GM19351 (cell line): ENCODE measurements around the gene ISCA2.
"Not testable (repeated sequence)": the region's sequence is repeated elsewhere in the genome, so short reads cannot be mapped to it uniquely, and the experiment has no call there.

ENCODE experiments used
- ATAC-seq: cut with Tn5 transposase; IDR thresholded peaks from one replicate; pipeline ENCODE4 v1.9.1; 2021; ENCODE audit warnings: mild to moderate bottlenecking, moderate library complexity; ENCODE audit not compliant: unreplicated experiment

Gene ISCA2, protein sequence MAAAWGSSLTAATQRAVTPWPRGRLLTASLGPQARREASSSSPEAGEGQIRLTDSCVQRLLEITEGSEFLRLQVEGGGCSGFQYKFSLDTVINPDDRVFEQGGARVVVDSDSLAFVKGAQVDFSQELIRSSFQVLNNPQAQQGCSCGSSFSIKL

GRCh38 chr14:74493343-74494261 is at the start of gene ISCA2:
ISCA2 (plus strand) TSS chr14:74493765; CDS start chr14:74493775, 10 bp downstream.
- peak; percentile 83 for ATAC-seq

DNA sequence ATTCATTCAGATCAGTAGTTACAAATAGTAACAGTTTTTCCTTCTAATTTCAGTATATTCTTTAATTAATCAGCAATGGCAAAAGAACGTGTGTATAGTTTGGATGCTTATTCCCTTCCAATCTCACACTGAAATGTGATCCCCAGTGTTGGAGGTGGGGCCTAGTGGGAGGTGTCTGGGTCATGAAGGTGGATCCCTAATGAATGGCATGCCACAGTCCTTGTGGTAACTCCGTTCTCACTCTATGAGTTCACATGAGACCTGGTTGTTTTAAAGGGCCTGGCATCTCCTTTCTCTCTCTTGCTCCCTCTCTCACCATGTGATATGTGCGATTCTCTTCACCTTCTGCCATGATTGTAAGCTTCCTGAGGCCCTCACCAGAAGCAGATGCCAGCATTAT is 48.7 kb upstream of the ISCA2 start:
- ATAC-seq, result no peak

GRCh38 chr14:74454397-74454796 is 39.2 kb upstream of the ISCA2 start:
- not testable (repeated sequence) for ATAC-seq

GRCh38 chr14:74456684-74457564 is 36.6 kb upstream of the ISCA2 start:
- ATAC-seq, result no peak

- ATAC-seq, result no peak
Observed at GRCh38 chr14:74457565-74457895, 36.0 kb upstream of the ISCA2 start.

- ATAC-seq, result peak; percentile 70
Observed at GRCh38 chr14:74459289-74459946, 34.1 kb upstream of the ISCA2 start.

DNA sequence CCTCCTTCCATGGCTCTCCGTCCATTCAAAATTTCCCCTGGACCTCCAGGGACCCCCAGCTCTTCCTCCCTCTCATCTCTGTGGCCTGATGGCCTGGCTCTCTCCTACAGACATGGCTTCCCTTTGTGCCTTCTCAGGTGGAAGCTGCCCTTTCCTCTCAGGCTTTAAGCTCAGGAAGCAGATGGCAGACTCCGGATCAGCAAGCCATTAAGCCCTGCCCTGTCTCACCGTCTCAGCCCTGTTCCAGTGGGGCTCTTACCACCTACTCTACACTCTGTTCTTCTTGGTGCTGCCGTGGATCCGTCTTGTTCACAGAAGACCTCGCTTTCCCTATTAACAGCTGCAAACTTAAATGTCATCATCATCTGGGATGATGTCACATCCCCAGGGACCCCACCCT is 33.6 kb upstream of the ISCA2 start:
- ATAC-seq, result no peak

DNA sequence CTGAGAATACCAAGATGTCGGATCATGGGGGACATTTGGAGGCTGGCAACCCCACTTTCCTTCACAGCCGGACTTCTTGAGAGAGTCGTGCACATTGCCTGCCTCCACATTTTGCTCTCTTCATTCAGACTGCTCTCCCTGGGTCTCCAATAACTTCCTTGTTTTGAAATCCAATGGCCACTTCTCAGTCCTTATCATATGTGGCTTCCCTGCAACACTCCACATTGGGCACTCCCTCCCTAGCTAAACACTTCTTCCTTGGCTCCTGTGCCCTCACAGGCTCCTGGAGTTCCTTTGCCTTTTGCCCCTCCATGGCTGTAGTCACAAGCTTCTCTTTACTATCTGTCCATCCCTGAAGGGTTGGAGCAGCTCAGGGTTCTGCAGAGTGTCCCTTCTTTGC is 30.6 kb upstream of the ISCA2 start:
- no peak for ATAC-seq

GRCh38 chr14:74463697-74464096 is 29.9 kb upstream of the ISCA2 start:
- no peak for ATAC-seq

DNA sequence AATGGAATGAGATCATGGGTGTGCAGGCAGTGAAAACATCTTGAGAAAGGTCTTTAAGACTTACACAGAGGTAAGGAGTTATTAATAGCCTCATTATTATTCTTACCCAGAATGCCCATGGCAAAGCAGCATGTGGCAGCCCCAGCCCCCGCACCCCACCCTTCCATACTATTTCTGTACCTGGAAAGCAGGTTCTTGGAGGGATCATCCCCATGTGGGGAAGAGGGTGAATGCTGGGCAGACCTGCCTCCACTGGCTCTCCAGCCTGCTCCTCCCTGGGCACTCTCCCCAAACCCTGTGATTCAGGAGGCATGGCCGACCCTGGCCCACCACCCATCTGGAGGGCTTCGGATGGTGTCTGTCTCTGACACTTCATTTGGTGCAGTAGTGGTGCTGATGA is 28.8 kb upstream of the ISCA2 start:
- no peak for ATAC-seq

DNA sequence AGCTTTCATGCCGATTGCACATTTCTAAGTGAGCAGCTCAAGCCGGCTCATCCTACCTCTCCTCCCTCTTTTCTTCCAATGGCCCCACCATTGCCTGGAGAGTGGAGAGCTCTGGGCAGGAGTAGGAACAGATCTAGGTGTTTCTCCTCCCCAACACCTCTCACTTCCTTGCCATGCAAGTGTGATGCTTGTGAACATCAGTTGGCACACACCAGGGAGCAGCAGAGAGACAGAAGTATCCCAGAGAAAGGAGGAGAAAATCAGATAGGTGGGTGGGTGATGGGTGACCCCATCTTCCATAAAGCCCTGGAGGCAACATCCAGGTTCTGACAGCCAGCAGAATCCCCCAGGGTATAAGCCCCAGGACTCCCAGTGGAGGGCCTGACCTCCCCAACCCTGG is 28.2 kb upstream of the ISCA2 start:
- no peak for ATAC-seq

- no peak for ATAC-seq
Observed at GRCh38 chr14:74468513-74468912, 25.1 kb upstream of the ISCA2 start.

GRCh38 chr14:74469548-74470518 is 23.7 kb upstream of the ISCA2 start:
- ATAC-seq, result no peak

DNA sequence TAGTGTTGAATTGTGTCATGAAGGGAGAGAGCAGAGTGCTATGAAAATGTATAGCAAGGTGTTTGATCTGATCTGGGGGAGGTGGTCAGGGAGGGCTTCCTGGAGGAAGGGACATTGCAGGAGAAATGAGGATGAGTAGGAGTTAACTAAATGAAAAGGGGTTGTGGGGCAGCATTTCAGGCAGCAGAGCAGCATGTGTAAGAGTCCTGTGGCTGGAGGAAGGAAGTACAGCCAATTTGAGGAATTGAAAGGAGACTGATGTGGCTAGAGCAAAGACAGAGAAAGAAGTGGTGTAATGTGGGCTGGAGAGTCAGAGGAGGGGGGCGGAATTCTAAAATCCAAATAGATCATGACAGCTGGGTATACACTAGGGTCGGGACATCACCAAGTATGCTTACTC is 21.0 kb upstream of the ISCA2 start:
- no peak for ATAC-seq

DNA sequence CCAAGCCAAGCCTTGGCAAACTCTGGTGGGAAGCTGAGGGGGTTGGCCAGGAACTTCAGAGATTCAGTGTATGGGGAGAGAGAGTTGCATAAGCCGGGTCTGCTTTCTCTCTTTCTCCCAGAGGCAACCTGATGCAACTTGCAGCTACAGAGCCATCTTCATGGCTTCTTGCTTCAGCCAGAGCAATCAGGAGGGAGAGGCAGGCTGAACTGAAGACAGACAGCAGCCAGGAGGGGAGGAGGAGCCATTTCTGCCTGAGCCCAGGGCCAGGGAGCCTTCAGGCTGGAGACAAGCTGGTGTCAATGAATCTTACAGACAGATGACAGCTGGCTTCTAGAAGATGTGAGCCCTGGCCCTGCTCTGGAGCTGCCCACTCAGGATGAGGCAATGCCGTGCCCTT is 19.2 kb upstream of the ISCA2 start:
- no peak for ATAC-seq

DNA sequence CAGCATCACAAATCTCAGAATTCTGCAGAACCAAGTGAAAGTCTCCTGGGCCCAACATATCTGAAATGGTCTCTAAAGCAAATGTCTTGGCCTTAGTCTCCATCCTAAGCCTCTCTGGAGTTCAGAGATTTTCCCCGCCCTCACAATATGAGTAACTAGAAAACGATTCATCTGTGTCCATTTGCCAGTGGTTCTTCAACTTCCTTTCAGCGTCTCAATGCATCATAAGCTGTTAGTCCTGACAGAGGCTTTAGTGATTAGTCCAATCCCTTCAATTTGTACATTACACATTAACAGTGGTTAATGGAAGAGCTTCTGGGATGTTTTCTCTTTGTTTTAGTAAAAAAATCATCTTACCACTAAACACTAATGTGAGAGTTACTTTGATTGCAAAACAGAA is 17.9 kb upstream of the ISCA2 start:
- no peak for ATAC-seq

- no peak for ATAC-seq
Observed at GRCh38 chr14:74476107-74476506, 17.5 kb upstream of the ISCA2 start.

DNA sequence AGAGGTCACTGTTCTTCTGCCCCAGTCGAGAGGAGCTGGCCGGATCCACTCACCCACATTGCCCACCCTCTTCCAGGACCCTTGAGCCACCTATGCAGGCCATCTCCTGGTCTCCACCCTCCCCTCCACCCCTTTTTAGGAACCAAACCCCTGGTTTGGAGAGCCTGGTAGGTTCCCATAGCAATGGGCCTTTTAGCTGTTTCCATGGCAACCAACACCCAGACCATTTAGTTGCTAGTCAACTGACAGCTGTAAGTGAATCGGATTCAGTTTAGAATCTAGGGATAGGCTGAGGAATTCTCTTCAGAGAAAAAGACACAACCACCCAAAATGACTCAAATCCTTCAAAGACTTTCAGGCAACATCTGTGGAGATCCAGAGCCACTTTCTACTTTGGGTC is 17.0 kb upstream of the ISCA2 start:
- ATAC-seq, result no peak

DNA sequence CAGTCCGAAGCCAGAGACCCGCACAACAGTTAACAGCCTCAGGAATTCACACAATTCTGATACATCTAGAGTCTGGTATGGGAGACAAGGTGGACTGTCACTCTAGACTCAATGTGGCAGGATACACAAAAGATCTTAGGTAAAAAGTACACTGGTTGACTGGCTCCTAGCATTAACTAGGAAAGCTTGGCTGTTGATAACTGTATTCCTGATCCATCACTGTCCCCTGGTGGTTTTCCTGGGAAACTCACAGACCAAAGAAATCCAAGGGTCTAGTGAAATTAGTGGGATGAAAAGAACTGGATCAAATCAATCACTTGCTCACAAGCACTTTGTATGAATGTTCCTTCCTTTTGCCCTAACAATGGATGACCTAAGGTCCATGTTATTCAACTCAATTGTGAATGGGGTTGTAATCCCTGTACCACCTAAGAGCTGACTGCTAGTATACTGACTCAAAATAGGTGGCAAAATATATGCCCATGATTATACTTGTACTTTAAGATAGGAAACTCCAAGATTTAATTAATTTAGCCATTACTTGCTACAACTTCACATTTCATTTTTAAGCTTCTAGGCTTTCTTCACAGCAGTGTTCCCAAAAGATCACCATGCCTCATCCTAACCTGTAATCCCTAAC is 14.4 kb upstream of the ISCA2 start:
- ATAC-seq, result no peak
